B cell (primary cell): ENCODE results near the gene CAPN12. TPM values are rescaled to one million over a fixed set of nuclear protein-coding genes. Genes with fewer than 3 reads are reported as not detected.
A peak's percentile ranks its signal among the peaks of the same experiment; 100 is the strongest.

ENCODE experiments used
- ATAC-seq: fragments of 200-7000 bp; cut with Tn5 transposase; one replicate; pipeline ENCODE4 v1.10.0; 2021; ENCODE audit warnings: low read depth, mild to moderate bottlenecking, moderate number of reproducible peaks, moderate library complexity
- CTCF ChIA-PET: fragments of 350-600 bp; sonication (Branson Sonifier 250); formaldehyde crosslinking; loops from one replicate; lab custom pipeline; 2021; ENCODE audit warnings: antibody characterized with exemption, inconsistent platforms; lab: Charles Lee
- POLR2A ChIA-PET: fragments of 350-600 bp; sonication (Branson Sonifier 250); formaldehyde crosslinking; loops from one replicate; lab custom pipeline; 2021; ENCODE audit warnings: antibody characterized with exemption; lab: Charles Lee
- DNase-seq: peaks from one replicate; pipeline ENCODE4 v3.0.0; 2013
- H2AFZ ChIP-seq: 2 replicates; pipeline ENCODE4 v1.6.1; 2012; ENCODE audit warnings: mild to moderate bottlenecking, low read depth, low read length; ENCODE audit not compliant: insufficient read depth, poor library complexity, severe bottlenecking
- H3K27ac ChIP-seq, 2 donors: 1 replicate in 1 of 2; 2 replicates in 1 of 2; pipeline ENCODE4 v1.5.1; 2012 to 2013; ENCODE audit warnings: low read length in 2 of 2, mild to moderate bottlenecking in 2 of 2, moderate library complexity in 1 of 2
- H3K27me3 ChIP-seq, 4 experiments: fragments of 200-600 bp in 1 of 4; sonication (generic) in 1 of 4; replicated peaks in 1 of 4; 1 replicate in 2 of 4; 2 replicates in 2 of 4; pipeline versions ENCODE4 v1.6.1 to v1.7.0; 2013 to 2016; ENCODE audit warnings: low read length in 3 of 4, mild to moderate bottlenecking in 2 of 4, mixed read lengths in 1 of 4, moderate library complexity in 1 of 4; ENCODE audit not compliant: insufficient read depth in 4 of 4, control insufficient read depth in 3 of 4; ENCODE audit errors: control extremely low read depth in 1 of 4
- H3K36me3 ChIP-seq, 2 experiments: replicated peaks in 1 of 2; 1 replicate in 1 of 2; 2 replicates in 1 of 2; pipeline versions ENCODE4 v1.6.1 to v1.7.1; 2013; ENCODE audit warnings: low read length in 1 of 2; ENCODE audit not compliant: insufficient read depth in 2 of 2, control insufficient read depth in 1 of 2; ENCODE audit errors: control extremely low read depth in 1 of 2, extremely low read depth in 1 of 2
- H3K4me1 ChIP-seq, 2 donors: fragments of 200-600 bp in 1 of 2; sonication (generic) in 1 of 2; 1 replicate in 1 of 2; 2 replicates in 1 of 2; pipeline versions ENCODE4 v1.5.1 to v1.6.1; 2013 to 2017; ENCODE audit warnings: low read length in 2 of 2; ENCODE audit not compliant: control insufficient read depth in 2 of 2, insufficient read depth in 2 of 2
- H3K4me2 ChIP-seq: replicated peaks from 2 replicates; pipeline ENCODE3; 2012; ENCODE audit warnings: mild to moderate bottlenecking, low read depth, low read length; ENCODE audit not compliant: poor library complexity, severe bottlenecking
- H3K4me3 ChIP-seq, 5 experiments: fragments of 200-600 bp in 1 of 5; sonication (generic) in 1 of 5; 1 replicate in 3 of 5; 2 replicates in 2 of 5; pipeline versions ENCODE4 v1.5.1 to v1.7.0; 2011 to 2016; ENCODE audit warnings: low read length in 4 of 5, mild to moderate bottlenecking in 4 of 5, low read depth in 2 of 5, control low read depth in 1 of 5, moderate library complexity in 1 of 5; ENCODE audit not compliant: insufficient read depth in 1 of 5; ENCODE audit errors: control extremely low read depth in 1 of 5, extremely low read depth in 1 of 5
- H3K79me2 ChIP-seq: fragments of 200-600 bp; sonication (generic); one replicate; pipeline ENCODE4 v1.6.0; 2016; ENCODE audit warnings: low read length; ENCODE audit not compliant: control insufficient read depth, insufficient read depth
- H3K9ac ChIP-seq: fragments of 200-600 bp; sonication (generic); 2 replicates; pipeline ENCODE4 v1.6.1; 2017; ENCODE audit warnings: mild to moderate bottlenecking, low read length, moderate library complexity
- H3K9me3 ChIP-seq, 3 donors: one replicate each; pipeline versions ENCODE4 v1.6.1 to v1.7.1; 2013; ENCODE audit warnings: low read length in 2 of 3; ENCODE audit not compliant: control insufficient read depth in 2 of 3, insufficient read depth in 1 of 3; ENCODE audit errors: control extremely low read depth in 1 of 3
- H4K20me1 ChIP-seq: 2 replicates; pipeline ENCODE4 v1.6.0; 2012; ENCODE audit warnings: mild to moderate bottlenecking, low read length; ENCODE audit not compliant: insufficient read depth, control insufficient read depth, poor library complexity, severe bottlenecking
- H3K27ac Mint-ChIP-seq: one replicate; pipeline ENCODE4 v1.8.0; 2021; ENCODE audit warnings: mixed read lengths
- H3K27me3 Mint-ChIP-seq: one replicate; pipeline ENCODE4 v1.8.0; 2021; ENCODE audit warnings: mixed read lengths
- H3K4me1 Mint-ChIP-seq: one replicate; pipeline ENCODE4 v1.8.0; 2021; ENCODE audit warnings: mixed read lengths
- H3K4me3 Mint-ChIP-seq: one replicate; pipeline ENCODE4 v1.8.0; 2021; ENCODE audit warnings: mixed read lengths
- H3K9me3 Mint-ChIP-seq: one replicate; pipeline ENCODE4 v1.8.0; 2022; ENCODE audit warnings: mixed read lengths; ENCODE audit not compliant: insufficient read depth
- CTCF ChIP-seq: fragments of 200-600 bp; IDR thresholded peaks from one replicate; pipeline ENCODE4 v1.8.0; 2022; ENCODE audit warnings: antibody characterized with exemption, mild to moderate bottlenecking
- EZH2 ChIP-seq: IDR thresholded peaks from 2 replicates; pipeline ENCODE4 v1.6.1; 2012; ENCODE audit warnings: borderline replicate concordance, low read depth, mild to moderate bottlenecking, moderate library complexity, low read length; ENCODE audit not compliant: insufficient read depth, poor library complexity, severe bottlenecking
- WGBS: methylation state at CpG from one replicate; pipeline ENCODE4 v1.1.5; 2013; ENCODE audit warnings: missing lambda C conversion rate; ENCODE audit not compliant: insufficient coverage; 5-methylcytosine and 5-hydroxymethylcytosine counted together
- intact Hi-C: fragments of 100-400 bp; cut with micrococcal nuclease; formaldehyde crosslinking; loops from one replicate; pipeline ENCODE4 v1.10.0; 2022
- polyA plus RNA-seq: library from polyadenylated mRNA; depleted of rRNA; stranded (reverse); fragments of >200 nt; gene quantifications from 2 replicates; pipeline ENCODE4 v1.2.3, GENCODE V29; 2012
- total RNA-seq, 2 donors: library from RNA; stranded (reverse); fragments of 120-200 nt in 1 of 2; gene quantifications; 1 replicate in 1 of 2; 2 replicates in 1 of 2; pipeline versions ENCODE4 v1.2.3 to v1.2.4, GENCODE V29; 2013 to 2022

Gene CAPN12
- total and polyA plus RNA-seq, 2 donors (not counting 1 experiment from before 2014, with no cell fraction given), result 28.6 to 104 TPM

DNA sequence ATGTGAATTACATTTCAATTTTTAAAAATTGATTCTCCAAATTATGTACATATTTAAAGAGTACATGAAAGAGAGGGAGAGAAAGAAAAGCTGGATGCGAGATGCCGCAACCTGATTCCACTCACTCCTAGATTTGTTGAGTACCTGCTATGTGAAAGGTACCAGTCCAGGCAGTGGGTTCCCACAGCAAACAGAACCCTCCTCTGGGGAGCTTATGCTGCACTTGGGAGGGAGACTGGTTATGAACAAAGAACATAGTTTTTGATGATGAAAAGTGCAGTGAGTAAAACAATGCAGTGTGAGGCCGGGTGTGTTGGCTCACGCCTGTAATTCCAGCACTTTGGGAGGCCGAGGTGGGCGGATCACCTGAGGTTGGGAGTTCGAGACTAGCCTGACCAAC lies 53.4 kb downstream of the CAPN12 start:
- peaks cover 57% of the 10 kb centered on the region for H4K20me1 ChIP-seq
- ChIA-PET POLR2A (no interaction called here), CTCF (interaction anchor here (0.6 to 1.5 kb wide), 2 partner anchors 110 to 420 kb away, joined by 4 to 5 read pairs; no protein-coding TSS in a partner anchor)
- peaks cover 87% of the 10 kb centered on the region for H3K79me2 ChIP-seq
- Mint-ChIP-seq H3K4me3 (no peak overlapping the region), H3K9me3 (no peaks in the 10 kb centered on the region), H3K27me3 (no peaks in the 10 kb centered on the region), H3K4me1 (peaks cover 70% of the 10 kb centered on the region), H3K27ac (no peak overlapping the region)
- no peak overlapping the region for H2AFZ ChIP-seq
- H3K4me3 ChIP-seq, result no peak overlapping the region
- H3K4me2 ChIP-seq, result no peak overlapping the region
- WGBS, result 0% methylated on average over 1 of the region's 7 CpGs
- ATAC-seq (no peak), DNase-seq (no peak)
- intact Hi-C loops, result no loop called here
- peaks cover 48 to 57% of the 10 kb centered on the region in 2 donors for H3K4me1 ChIP-seq
- no peak for TF ChIP-seq EZH2
- TF ChIP-seq CTCF, result no peak
- peaks cover 0 to 3% of the 10 kb centered on the region in 2 experiments for H3K36me3 ChIP-seq
- H3K27ac ChIP-seq, result no peak overlapping the region
- H3K27me3 ChIP-seq, result no peaks in the 10 kb centered on the region
- no peaks in the 10 kb centered on the region for H3K9me3 ChIP-seq
- no peak overlapping the region for H3K9ac ChIP-seq

GRCh38 chr19:38690146-38690545 lies 54.1 kb downstream of the CAPN12 start:
- Mint-ChIP-seq H3K4me3 (no peak overlapping the region), H3K27me3 (no peaks in the 10 kb centered on the region), H3K4me1 (peaks cover 67% of the 10 kb centered on the region), H3K9me3 (no peaks in the 10 kb centered on the region), H3K27ac (peak overlapping the region; percentile 16)
- no peaks in the 10 kb centered on the region for H3K27me3 ChIP-seq
- peaks cover 0 to 2% of the 10 kb centered on the region in 2 experiments for H3K36me3 ChIP-seq
- no peak overlapping the region for H3K4me3 ChIP-seq
- WGBS, result 98% methylated on average over 14 of the region's 14 CpGs
- ChIA-PET POLR2A (no interaction called here), CTCF (interaction anchor here (0.6 to 0.7 kb wide), 2 partner anchors 10 to 110 kb away, joined by 3 to 4 read pairs; no protein-coding TSS in a partner anchor)
- peaks cover 56% of the 10 kb centered on the region for H4K20me1 ChIP-seq
- intact Hi-C loops, result no loop called here
- H2AFZ ChIP-seq, result no peak overlapping the region
- TF ChIP-seq EZH2 (no peak), CTCF (no peak)
- no peak for ATAC-seq
- no peak overlapping the region for H3K9ac ChIP-seq
- H3K79me2 ChIP-seq, result peaks cover 87% of the 10 kb centered on the region
- no peak overlapping the region for H3K4me2 ChIP-seq
- peaks cover 48 to 57% of the 10 kb centered on the region in 2 donors for H3K4me1 ChIP-seq
- no peak for DNase-seq
- H3K9me3 ChIP-seq, result no peaks in the 10 kb centered on the region
- no peak overlapping the region for H3K27ac ChIP-seq
